GM21423 (cell line): ENCODE data around the gene OR8G5.
"Not testable (repeated sequence)": the region's sequence is repeated elsewhere in the genome, so short reads cannot be mapped to it uniquely, and the experiment has no call there.

ENCODE experiments used
- ATAC-seq: cut with Tn5 transposase; IDR thresholded peaks from one replicate; pipeline ENCODE4 v1.9.1; 2021; ENCODE audit warnings: mild to moderate bottlenecking, moderate library complexity; ENCODE audit not compliant: unreplicated experiment

The OR8G5 gene

GRCh38 chr11:124256076-124256475 is at the start of gene OR8G5:
TSS of gene OR8G5 (plus strand) at chr11:124256376. CDS start at chr11:124264932, 8,556 bp downstream.
- ATAC-seq, result no peak

- no peak for ATAC-seq
These were observed 48.9 kb upstream of the OR8G5 start for GRCh38 chr11:124207102-124207792.

GRCh38 chr11:124209824-124210357 is 46.3 kb upstream of the OR8G5 start:
- ATAC-seq, result no peak

GRCh38 chr11:124210421-124210820 is 45.8 kb upstream of the OR8G5 start:
- no peak for ATAC-seq

GRCh38 chr11:124211321-124211720 is 44.9 kb upstream of the OR8G5 start:
- ATAC-seq, result no peak

GRCh38 chr11:124214027-124214426 is 42.1 kb upstream of the OR8G5 start:
- ATAC-seq, result no peak

GRCh38 chr11:124219126-124219525 is 37.0 kb upstream of the OR8G5 start:
- ATAC-seq, result no peak

- no peak for ATAC-seq
These were observed 33.8 kb upstream of the OR8G5 start for GRCh38 chr11:124222407-124222806.

GRCh38 chr11:124224618-124225423 is 31.4 kb upstream of the OR8G5 start:
- not testable (repeated sequence) for ATAC-seq

- no peak for ATAC-seq
These were observed 30.7 kb upstream of the OR8G5 start for GRCh38 chr11:124225471-124225870.

- ATAC-seq, result no peak
These were observed 22.8 kb upstream of the OR8G5 start for GRCh38 chr11:124233376-124233775.

GRCh38 chr11:124238512-124238911 is 17.7 kb upstream of the OR8G5 start:
- no peak for ATAC-seq

GRCh38 chr11:124240621-124241397 is 15.4 kb upstream of the OR8G5 start, which contains the start of gene OR8G1:
TSS of gene OR8G1 (plus strand) at chr11:124241095. CDS start at chr11:124249676, 8,581 bp downstream.
- ATAC-seq, result no peak

GRCh38 chr11:124249869-124250268 is 6.3 kb upstream of the OR8G5 start:
- ATAC-seq, result not testable (repeated sequence)

GRCh38 chr11:124265041-124265440 is 8.9 kb downstream of the OR8G5 start:
- not testable (repeated sequence) for ATAC-seq

- not testable (repeated sequence) for ATAC-seq
These were observed 14.7 kb downstream of the OR8G5 start for GRCh38 chr11:124270886-124271285.

GRCh38 chr11:124274000-124274399 is 17.8 kb downstream of the OR8G5 start:
- no peak for ATAC-seq

- ATAC-seq, result no peak
These were observed 19.9 kb downstream of the OR8G5 start for GRCh38 chr11:124276081-124276480.

GRCh38 chr11:124277207-124277606 is 21.0 kb downstream of the OR8G5 start:
- ATAC-seq, result no peak

GRCh38 chr11:124277804-124278203 is 21.6 kb downstream of the OR8G5 start:
- no peak for ATAC-seq

GRCh38 chr11:124278261-124278660 is 22.1 kb downstream of the OR8G5 start:
- no peak for ATAC-seq
